GM19240 (cell line): ENCODE measurements around the gene PHACTR4.
"Not testable (repeated sequence)": the region's sequence is repeated elsewhere in the genome, so short reads cannot be mapped to it uniquely, and the experiment has no call there.

Source experiments
- DNase-seq: peaks from one replicate; pipeline ENCODE4 v3.0.0; 2011; ENCODE audit warnings: low spot score; ENCODE audit not compliant: insufficient read length

PHACTR4 gene

GRCh38 chr1:28520796-28521195 lies 151.3 kb downstream of the PHACTR4 start:
- not testable (repeated sequence) for DNase-seq

- DNase-seq = no peak
These were observed 152.1 kb downstream of the PHACTR4 start for GRCh38 chr1:28521502-28522164.

GRCh38 chr1:28522537-28522936 lies 153.0 kb downstream of the PHACTR4 start:
- not testable (repeated sequence) for DNase-seq

- DNase-seq = not testable (repeated sequence)
These were observed 155.6 kb downstream of the PHACTR4 start for GRCh38 chr1:28525002-28525642.

- DNase-seq = no peak
These were observed 157.3 kb downstream of the PHACTR4 start for GRCh38 chr1:28526886-28527285.

- no peak for DNase-seq
These were observed 160.9 kb downstream of the PHACTR4 start for GRCh38 chr1:28530456-28530855.

- DNase-seq = no peak
These were observed 165.1 kb downstream of the PHACTR4 start for GRCh38 chr1:28534671-28535070.

GRCh38 chr1:28535180-28535579 lies 165.6 kb downstream of the PHACTR4 start:
- DNase-seq = no peak

GRCh38 chr1:28537457-28538199 lies 168.1 kb downstream of the PHACTR4 start:
- DNase-seq = no peak

- no peak for DNase-seq
These were observed 168.7 kb downstream of the PHACTR4 start for GRCh38 chr1:28538286-28538685.

- no peak for DNase-seq
These were observed 171.1 kb downstream of the PHACTR4 start for GRCh38 chr1:28540651-28541050.

GRCh38 chr1:28541414-28542015 lies 172.0 kb downstream of the PHACTR4 start:
- DNase-seq = not testable (repeated sequence)

GRCh38 chr1:28545246-28545628 lies 175.7 kb downstream of the PHACTR4 start:
- no peak for DNase-seq

- no peak for DNase-seq
These were observed 178.8 kb downstream of the PHACTR4 start for GRCh38 chr1:28548318-28548717.
